Measurements from ENCODE around the gene PROX2.

PROX2 gene

DNA sequence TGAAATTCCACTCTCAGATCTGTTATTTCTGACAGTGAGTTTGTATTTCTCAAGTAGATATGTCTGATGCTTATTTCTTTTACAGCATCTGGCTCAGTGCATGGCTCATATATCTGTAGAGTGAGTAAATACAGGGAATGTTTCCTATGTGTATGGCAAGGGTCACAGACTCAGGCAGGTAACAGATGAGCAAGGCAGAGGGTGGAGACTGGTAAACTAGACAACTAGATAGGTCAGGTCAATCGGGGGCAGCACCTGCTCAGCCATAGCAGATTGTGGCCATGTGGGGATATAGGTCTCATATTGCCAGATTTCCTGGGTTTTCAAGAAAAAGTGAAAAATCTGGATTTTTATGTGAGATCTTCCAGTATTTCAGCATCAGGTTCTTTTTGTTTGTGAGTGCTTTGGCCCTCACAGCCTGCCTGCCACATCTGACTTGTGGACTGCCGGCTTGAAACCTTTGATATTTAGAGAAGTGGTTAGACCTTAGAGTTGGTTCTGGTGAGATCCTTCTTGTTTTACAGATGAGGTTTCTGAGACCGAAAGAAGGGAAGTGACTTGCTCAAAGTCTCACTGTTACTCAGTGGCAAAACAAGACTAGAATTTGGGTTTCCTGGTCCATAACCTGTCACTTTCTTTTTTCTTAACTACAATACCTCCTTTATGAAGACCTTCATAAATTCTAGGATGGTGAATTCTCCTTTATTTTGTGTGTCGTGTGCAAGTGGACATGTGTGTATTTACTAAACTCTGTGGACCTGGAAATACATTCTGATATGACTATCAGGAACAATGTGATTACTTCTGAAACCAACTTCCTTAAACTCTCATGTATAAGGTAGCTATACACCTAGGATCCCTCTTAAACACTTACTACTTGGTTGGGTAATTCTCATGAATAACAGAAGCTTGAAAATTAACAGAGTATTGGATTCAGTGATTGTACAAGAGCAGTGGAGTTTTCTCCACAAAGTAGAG is 34.4 kb downstream of the PROX2 start:
- peak in 1 of 5 donors; percentile 77 for DNase-seq

- DNase-seq = peak in 1 of 5 donors; percentile 64
Observed at GRCh38 chr14:74840603-74841030, 35.3 kb downstream of the PROX2 start.

GRCh38 chr14:74838166-74838565 is 37.8 kb downstream of the PROX2 start:
- DNase-seq = peak in 1 of 5 donors; percentile 42

DNA sequence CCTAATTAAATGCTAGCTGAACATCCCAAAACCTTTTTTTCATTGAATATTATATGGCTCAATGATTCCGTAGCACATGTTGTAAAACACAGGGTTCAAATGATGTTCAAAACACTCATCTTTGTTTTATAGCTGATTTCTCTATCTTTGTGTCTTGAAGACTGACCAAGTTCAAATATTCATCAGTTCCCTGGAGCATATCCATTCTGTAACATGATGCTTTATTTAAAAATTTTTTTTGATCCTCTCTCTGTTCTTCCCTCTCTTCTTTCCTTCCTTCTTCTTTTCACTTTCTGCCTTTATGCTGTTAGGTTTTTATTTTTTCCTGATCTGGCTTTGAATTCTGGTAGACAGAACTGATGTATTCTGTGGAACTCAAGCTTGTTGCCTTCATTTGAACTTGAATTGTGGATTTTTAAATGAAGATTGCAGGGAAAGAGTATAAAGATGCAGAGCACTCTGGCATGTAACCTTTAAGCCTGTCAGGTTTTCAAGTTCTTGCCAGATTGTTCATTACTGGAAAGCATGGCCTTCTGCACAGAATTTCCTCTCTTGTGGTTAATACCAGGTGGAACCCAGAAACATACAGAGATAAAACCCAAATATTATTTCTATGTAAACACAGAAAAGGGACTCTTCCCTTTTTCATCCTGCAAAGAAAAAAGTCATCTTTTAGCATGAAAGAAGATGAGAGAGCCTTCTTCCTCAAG is 39.5 kb downstream of the PROX2 start:
- DNase-seq = no peak

DNA sequence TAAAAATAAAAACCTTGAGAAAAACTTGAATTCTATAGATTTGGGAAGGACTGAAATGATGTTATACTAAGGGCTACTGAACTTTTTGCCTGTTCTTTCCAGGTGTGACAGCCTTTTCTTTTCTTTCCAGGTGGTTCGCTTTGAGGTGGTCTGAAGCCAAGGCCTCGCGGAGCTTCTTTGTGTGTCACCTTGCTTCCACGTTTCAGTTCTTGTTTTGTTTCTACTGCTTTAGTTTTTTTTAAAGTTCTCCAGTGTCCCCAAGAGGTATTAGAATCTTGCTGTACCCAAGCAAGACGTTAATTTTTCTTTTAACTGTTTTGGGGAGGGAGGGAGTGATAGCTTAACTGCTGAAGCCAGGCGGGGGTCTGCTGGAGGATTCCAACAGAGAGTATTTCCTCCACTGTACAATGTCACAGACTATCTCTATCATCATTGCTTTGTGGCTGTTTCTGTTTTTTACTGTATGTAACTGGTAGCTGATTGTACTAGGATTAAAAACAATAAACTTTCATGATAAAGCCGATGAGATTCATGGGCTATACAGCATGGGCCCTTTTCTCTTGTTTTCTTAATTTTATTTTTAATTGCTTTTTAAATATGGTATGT is 40.2 kb downstream of the PROX2 start:
- no peak for DNase-seq

- DNase-seq = no peak
Observed at GRCh38 chr14:74834692-74835392, 41.1 kb downstream of the PROX2 start.

DNA sequence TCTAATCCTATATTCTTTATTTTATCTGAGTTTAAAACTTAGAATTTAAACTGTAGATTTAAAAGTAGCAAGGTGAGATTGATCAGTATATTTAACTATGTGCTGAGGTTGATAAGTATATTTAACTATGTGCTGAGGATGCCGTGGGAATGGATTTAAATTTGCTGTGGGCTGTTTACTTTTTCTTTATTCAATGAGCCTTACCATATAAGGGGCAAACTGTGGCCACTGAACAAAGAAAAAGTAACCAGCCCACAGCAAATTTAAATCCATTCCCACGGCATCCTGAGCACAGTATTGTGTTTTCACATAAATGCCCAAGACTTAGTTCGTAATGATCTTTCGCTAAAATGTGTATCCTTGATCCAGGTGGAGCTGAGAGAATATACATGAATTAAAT is 43.1 kb downstream of the PROX2 start:
- DNase-seq = no peak

DNA sequence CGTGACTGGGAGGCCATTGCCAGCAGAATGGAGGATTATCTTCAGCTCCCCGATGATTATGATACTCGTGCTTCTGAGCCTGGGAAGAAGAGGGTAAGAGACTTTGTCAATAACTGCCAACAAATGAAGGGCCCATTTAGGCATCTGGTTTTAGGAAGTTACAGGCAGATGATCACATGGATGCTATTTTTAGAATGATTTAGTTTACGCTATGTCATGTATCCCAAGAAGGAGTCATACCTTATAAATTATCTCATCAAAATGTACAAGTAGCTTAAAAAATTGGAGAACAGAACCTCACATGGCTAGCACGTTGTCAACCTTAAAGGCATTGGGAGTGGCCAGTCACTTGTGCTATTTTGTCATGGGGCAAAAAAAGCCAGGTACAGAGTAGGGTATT is 46.7 kb downstream of the PROX2 start:
- no peak for DNase-seq

DNA sequence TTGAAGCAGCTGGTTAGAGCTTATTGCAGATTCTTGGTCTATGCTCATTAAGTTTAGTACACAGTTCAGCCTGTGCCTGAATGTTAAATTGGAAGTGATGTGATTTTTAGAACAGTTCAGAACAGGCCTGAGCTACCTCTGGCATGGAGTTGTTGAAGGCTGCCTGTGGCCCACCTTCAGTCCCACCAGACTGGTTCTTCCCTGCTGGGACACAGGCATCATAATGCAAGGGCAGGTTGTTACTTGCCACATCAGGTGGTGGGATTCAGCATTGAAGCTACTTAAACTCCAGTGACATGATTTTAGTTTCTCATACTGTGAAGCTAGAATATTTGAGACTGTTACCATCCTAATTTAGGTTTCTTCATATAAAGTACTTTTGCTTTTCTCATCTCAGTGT is 49.4 kb downstream of the PROX2 start:
- no peak for DNase-seq

All from T-helper 1 cell (primary cell).